Measurements from ENCODE around the gene SYNPO. TPM values are rescaled to one million over a fixed set of nuclear protein-coding genes. Genes with fewer than 3 reads are reported as not detected.

SYNPO gene
- total RNA-seq, 1 donor from 2014 or later, result 16.1 TPM

- peaks cover 23% of the 10 kb centered on the region for H3K4me1 Mint-ChIP-seq (ENCODE audit: low read depth, unreplicated experiment)
- no peak for TF ChIP-seq CTCF (IDR thresholded peaks at IDR 0.05; ENCODE audit: partially characterized antibody, unreplicated experiment)
- H3K27me3 Mint-ChIP-seq (ENCODE audit: unreplicated experiment), result peaks cover 4% of the 10 kb centered on the region
- no peak overlapping the region for H3K27ac Mint-ChIP-seq (ENCODE audit: unreplicated experiment)
- no peak overlapping the region for H3K4me3 Mint-ChIP-seq (ENCODE audit: unreplicated experiment)
- peaks cover 5% of the 10 kb centered on the region for H3K9me3 Mint-ChIP-seq (ENCODE audit: unreplicated experiment)
- H3K36me3 Mint-ChIP-seq (ENCODE audit: unreplicated experiment), result no peaks in the 10 kb centered on the region
- no peak for DNase-seq
Observed at GRCh38 chr5:150595466-150596031, 44.9 kb upstream of the SYNPO start.

- TF ChIP-seq CTCF (IDR thresholded peaks at IDR 0.05; ENCODE audit: partially characterized antibody, unreplicated experiment), result no peak
- peaks cover 18% of the 10 kb centered on the region for H3K4me1 Mint-ChIP-seq (ENCODE audit: low read depth, unreplicated experiment)
Observed at GRCh38 chr5:150596313-150596712, 44.1 kb upstream of the SYNPO start.

GRCh38 chr5:150596826-150597225 is 43.6 kb upstream of the SYNPO start:
- Mint-ChIP-seq H3K4me1 (ENCODE audit: low read depth, unreplicated experiment) (peaks cover 15% of the 10 kb centered on the region), H3K27ac (ENCODE audit: unreplicated experiment) (no peak overlapping the region), H3K36me3 (ENCODE audit: unreplicated experiment) (no peaks in the 10 kb centered on the region), H3K27me3 (ENCODE audit: unreplicated experiment) (peaks cover 4% of the 10 kb centered on the region), H3K4me3 (ENCODE audit: unreplicated experiment) (no peak overlapping the region), H3K9me3 (ENCODE audit: unreplicated experiment) (no peaks in the 10 kb centered on the region)
- TF ChIP-seq CTCF (IDR thresholded peaks at IDR 0.05; ENCODE audit: partially characterized antibody, unreplicated experiment), result no peak
- DNase-seq, result no peak

More at GRCh38 chr5:150596313-150596712, 44.1 kb upstream of the SYNPO start:
- H3K36me3 Mint-ChIP-seq (ENCODE audit: unreplicated experiment), result no peaks in the 10 kb centered on the region
- no peak overlapping the region for H3K4me3 Mint-ChIP-seq (ENCODE audit: unreplicated experiment)
- no peak overlapping the region for H3K27ac Mint-ChIP-seq (ENCODE audit: unreplicated experiment)
- peaks cover 2% of the 10 kb centered on the region for H3K9me3 Mint-ChIP-seq (ENCODE audit: unreplicated experiment)
- peaks cover 4% of the 10 kb centered on the region for H3K27me3 Mint-ChIP-seq (ENCODE audit: unreplicated experiment)
- DNase-seq, result no peak

GRCh38 chr5:150598006-150598405 is 42.5 kb upstream of the SYNPO start:
- DNase-seq, result no peak
- Mint-ChIP-seq H3K4me1 (ENCODE audit: low read depth, unreplicated experiment) (peaks cover 14% of the 10 kb centered on the region), H3K27ac (ENCODE audit: unreplicated experiment) (no peak overlapping the region), H3K9me3 (ENCODE audit: unreplicated experiment) (no peaks in the 10 kb centered on the region), H3K27me3 (ENCODE audit: unreplicated experiment) (peaks cover 6% of the 10 kb centered on the region), H3K36me3 (ENCODE audit: unreplicated experiment) (no peaks in the 10 kb centered on the region), H3K4me3 (ENCODE audit: unreplicated experiment) (no peak overlapping the region)
- no peak for TF ChIP-seq CTCF (IDR thresholded peaks at IDR 0.05; ENCODE audit: partially characterized antibody, unreplicated experiment)

GRCh38 chr5:150598821-150599273 is 41.6 kb upstream of the SYNPO start:
- H3K36me3 Mint-ChIP-seq (ENCODE audit: unreplicated experiment), result no peaks in the 10 kb centered on the region

More at GRCh38 chr5:150598821-150599273, 41.6 kb upstream of the SYNPO start:
- no peak overlapping the region for H3K27ac Mint-ChIP-seq (ENCODE audit: unreplicated experiment)
- no peak for DNase-seq
- peaks cover 9% of the 10 kb centered on the region for H3K4me1 Mint-ChIP-seq (ENCODE audit: low read depth, unreplicated experiment)
- peaks cover 6% of the 10 kb centered on the region for H3K27me3 Mint-ChIP-seq (ENCODE audit: unreplicated experiment)
- H3K4me3 Mint-ChIP-seq (ENCODE audit: unreplicated experiment), result no peak overlapping the region
- TF ChIP-seq CTCF (IDR thresholded peaks at IDR 0.05; ENCODE audit: partially characterized antibody, unreplicated experiment), result no peak
- no peaks in the 10 kb centered on the region for H3K9me3 Mint-ChIP-seq (ENCODE audit: unreplicated experiment)
